Lower lobe of right lung (tissue), 2 donors: ENCODE results near the gene FOLR1. TPM values are rescaled to one million over a fixed set of nuclear protein-coding genes. Genes with fewer than 3 reads are reported as not detected.

Experiments
- ATAC-seq, 2 donors: fragments of 200-7000 bp; cut with Tn5 transposase; one replicate each; pipeline ENCODE4 v1.9.1; 2020 to 2022; ENCODE audit warnings: mild to moderate bottlenecking in 2 of 2, moderate library complexity in 2 of 2
- DNase-seq: peaks from one replicate; pipeline ENCODE4 v3.0.0-alpha.2; 2020
- H3K27ac ChIP-seq: fragments of 200-600 bp; one replicate; pipeline ENCODE4 v1.8.0; 2022
- H3K27me3 ChIP-seq: fragments of 200-600 bp; one replicate; pipeline ENCODE4 v1.8.0; 2022; ENCODE audit warnings: low read depth
- H3K36me3 ChIP-seq: fragments of 200-600 bp; one replicate; pipeline ENCODE4 v1.8.0; 2022; ENCODE audit warnings: mild to moderate bottlenecking
- H3K4me1 ChIP-seq: fragments of 200-600 bp; one replicate; pipeline ENCODE4 v1.8.0; 2022
- H3K4me3 ChIP-seq: fragments of 200-600 bp; one replicate; pipeline ENCODE4 v1.8.0; 2022; ENCODE audit warnings: mild to moderate bottlenecking
- H3K9me3 ChIP-seq: fragments of 200-600 bp; one replicate; pipeline ENCODE4 v1.8.0; 2022
- intact Hi-C: fragments of 100-400 bp; cut with DNase I; formaldehyde crosslinking; loops from one replicate; pipeline ENCODE4 v1.11.0; 2022
- total RNA-seq: library from RNA; stranded (reverse); fragmentation: NEBNext Ultra II Directional; extraction: Animal tissue kit (Norgen Biotek cat#: 25700); gene quantifications from one replicate; pipeline ENCODE4 v1.2.1, GENCODE V29; 2021
- TF ChIP-seq, protein P1 (sequence below): fragments of 200-600 bp; IDR thresholded peaks from one replicate; pipeline ENCODE4 v1.8.0; 2022; ENCODE audit warnings: antibody characterized with exemption, mild to moderate bottlenecking
- donor health status: DM: no; HTN: yes; CAD: no; lungs with severe emphysema.

Gene FOLR1
- total RNA-seq, 1 donor from 2014 or later: 134 TPM

DNA sequence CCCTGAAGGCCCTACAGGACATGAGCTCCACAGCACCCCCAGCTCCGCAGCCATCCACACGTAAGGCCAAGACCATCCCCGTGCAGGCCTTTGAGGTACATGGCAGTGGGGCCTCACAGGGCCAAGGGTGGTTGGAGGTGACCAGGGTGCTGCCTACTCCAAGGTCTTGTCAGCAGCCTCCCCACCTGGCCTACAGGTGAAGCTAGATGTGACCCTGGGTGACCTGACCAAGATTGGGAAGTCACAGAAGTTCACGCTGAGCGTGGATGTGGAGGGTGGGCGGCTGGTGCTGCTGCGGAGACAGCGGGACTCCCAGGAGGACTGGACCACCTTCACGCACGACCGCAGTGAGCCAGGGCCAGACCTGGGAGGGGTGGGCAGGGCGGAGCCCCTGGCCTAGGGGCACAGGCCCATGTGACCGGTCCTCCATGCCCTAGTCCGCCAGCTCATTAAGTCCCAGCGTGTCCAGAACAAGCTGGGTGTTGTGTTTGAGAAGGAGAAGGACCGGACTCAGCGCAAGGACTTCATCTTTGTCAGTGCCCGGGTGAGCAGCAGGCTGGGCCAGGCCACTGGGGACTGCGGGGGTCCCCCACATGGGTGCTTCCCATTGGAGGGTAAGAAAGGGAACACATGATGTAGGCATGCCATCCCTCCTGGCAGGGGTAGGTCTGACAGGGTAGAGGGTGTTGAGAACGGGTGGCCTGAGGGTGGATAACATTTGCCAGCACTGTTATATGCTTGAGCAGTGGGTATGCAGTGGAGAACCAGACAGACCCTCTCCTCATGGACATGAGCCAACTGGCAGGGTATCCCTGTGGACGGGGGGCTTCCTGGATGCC is 38.2 kb downstream of the FOLR1 start:
- intact Hi-C loops: no loop called here
- no peak overlapping the region for H3K4me3 ChIP-seq
- H3K27me3 ChIP-seq: no peaks in the 10 kb centered on the region
- no peaks in the 10 kb centered on the region for H3K9me3 ChIP-seq
- H3K4me1 ChIP-seq: peaks cover 11% of the 10 kb centered on the region
- no peak for DNase-seq
- TF ChIP-seq, protein P1, sequence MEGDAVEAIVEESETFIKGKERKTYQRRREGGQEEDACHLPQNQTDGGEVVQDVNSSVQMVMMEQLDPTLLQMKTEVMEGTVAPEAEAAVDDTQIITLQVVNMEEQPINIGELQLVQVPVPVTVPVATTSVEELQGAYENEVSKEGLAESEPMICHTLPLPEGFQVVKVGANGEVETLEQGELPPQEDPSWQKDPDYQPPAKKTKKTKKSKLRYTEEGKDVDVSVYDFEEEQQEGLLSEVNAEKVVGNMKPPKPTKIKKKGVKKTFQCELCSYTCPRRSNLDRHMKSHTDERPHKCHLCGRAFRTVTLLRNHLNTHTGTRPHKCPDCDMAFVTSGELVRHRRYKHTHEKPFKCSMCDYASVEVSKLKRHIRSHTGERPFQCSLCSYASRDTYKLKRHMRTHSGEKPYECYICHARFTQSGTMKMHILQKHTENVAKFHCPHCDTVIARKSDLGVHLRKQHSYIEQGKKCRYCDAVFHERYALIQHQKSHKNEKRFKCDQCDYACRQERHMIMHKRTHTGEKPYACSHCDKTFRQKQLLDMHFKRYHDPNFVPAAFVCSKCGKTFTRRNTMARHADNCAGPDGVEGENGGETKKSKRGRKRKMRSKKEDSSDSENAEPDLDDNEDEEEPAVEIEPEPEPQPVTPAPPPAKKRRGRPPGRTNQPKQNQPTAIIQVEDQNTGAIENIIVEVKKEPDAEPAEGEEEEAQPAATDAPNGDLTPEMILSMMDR: no peak
- no peak overlapping the region for H3K27ac ChIP-seq
- ATAC-seq: no peak
- H3K36me3 ChIP-seq: peaks cover 84% of the 10 kb centered on the region

DNA sequence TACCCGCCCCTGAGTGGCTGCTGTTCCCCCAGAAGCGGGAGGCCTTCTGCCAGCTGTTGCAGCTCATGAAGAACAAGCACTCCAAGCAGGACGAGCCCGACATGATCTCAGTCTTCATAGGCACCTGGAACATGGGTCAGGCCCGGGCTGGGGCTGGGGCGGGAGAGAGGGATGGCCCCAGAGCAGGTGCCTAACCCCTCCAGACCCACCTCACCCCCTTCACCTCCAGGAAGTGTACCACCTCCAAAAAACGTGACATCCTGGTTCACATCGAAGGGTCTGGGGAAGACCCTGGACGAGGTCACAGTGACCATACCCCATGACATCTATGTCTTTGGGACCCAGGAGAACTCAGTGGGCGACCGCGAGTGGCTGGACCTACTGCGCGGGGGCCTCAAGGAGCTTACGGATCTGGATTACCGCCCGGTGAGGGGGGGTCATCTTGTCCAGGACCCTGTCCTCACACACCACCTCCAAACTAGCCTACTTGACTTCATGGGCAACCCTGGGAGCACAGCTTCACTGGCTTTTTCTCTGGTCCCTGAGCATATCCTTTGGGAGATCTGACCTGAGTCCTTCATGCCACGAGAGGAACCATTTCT is 38.9 kb downstream of the FOLR1 start:
- TF ChIP-seq, protein P1: no peak
- no peak overlapping the region for H3K27ac ChIP-seq
- no peak for ATAC-seq
- peaks cover 4% of the 10 kb centered on the region for H3K4me1 ChIP-seq
- no peak for DNase-seq
- H3K27me3 ChIP-seq: no peaks in the 10 kb centered on the region
- peaks cover 91% of the 10 kb centered on the region for H3K36me3 ChIP-seq
- no peaks in the 10 kb centered on the region for H3K9me3 ChIP-seq
- intact Hi-C loops: no loop called here
- H3K4me3 ChIP-seq: no peak overlapping the region

DNA sequence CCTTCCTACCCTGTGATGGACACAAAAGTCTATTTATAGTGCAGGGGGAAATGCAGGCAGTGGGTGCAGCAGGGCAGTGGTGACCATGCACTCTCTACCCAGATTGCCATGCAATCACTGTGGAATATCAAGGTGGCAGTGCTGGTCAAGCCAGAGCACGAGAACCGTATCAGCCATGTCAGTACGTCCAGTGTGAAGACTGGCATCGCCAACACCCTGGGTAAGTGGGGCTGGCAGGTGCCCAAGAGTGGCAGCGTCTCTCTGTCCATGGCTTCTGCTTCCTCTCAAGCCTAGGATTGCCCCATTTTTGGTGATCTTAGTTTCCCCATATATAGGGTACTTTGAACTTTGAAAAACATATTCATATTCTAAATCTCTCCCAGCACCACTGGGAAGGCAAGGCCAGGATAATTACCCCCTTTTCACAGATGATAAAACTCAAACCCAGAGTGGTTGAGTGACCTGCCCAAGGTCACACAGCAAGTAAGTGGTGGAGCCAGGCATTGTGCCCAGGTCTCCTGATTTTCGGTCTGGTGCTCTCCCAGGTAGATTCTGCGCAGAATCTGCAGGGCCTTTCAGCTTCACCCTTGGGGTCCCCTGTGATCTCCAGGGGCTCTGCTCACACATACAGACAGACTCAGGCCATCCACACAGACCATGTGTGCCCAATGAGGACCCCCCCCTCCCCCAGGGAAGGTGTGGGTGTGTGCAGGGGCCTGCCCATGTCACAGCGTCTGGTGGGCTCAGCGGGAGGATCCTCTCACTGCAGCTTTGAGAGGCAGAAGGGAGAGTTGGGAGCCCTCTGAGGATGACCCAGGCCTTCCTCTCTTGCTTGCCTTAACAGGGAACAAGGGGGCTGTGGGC is 39.7 kb downstream of the FOLR1 start:
- no peaks in the 10 kb centered on the region for H3K9me3 ChIP-seq
- intact Hi-C loops: no loop called here
- ATAC-seq: no peak
- no peaks in the 10 kb centered on the region for H3K4me1 ChIP-seq
- TF ChIP-seq, protein P1: no peak
- H3K4me3 ChIP-seq: no peak overlapping the region
- H3K27me3 ChIP-seq: no peaks in the 10 kb centered on the region
- no peak overlapping the region for H3K27ac ChIP-seq
- peaks cover 99% of the 10 kb centered on the region for H3K36me3 ChIP-seq
- no peak for DNase-seq

DNA sequence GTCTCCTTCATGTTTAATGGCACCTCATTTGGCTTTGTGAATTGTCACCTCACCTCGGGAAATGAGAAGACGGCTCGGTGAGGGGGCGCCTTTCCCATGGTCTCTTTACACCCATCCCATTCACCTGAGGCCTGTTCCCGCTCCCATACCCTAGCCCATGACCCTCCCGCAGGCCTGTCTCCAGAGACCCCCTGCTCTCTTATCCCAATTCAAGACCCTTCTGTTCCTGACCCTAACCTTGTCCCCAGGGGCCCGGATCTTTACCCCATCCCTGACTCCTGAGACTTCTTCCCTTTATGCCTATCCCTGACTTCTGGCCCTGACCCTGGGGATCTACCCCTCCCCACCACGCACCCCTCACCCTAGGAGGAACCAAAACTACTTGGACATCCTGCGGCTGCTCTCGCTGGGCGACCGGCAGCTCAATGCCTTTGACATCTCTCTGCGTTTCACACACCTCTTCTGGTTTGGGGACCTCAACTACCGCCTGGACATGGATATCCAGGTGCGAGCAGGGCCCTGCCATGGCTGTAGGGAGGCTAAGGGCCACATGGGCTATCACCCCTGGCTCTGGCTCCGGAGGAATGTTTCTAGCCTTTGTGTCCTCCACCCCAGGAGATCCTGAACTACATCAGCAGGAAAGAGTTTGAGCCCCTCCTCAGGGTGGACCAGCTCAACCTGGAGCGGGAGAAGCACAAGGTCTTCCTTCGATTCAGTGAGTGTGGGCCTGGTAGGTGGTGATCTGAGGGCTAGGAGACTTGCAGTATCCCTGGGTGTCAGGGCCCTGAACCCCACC is 40.5 kb downstream of the FOLR1 start:
- H3K27me3 ChIP-seq: no peaks in the 10 kb centered on the region
- DNase-seq: no peak
- peaks cover 3% of the 10 kb centered on the region for H3K4me1 ChIP-seq
- no peak overlapping the region for H3K27ac ChIP-seq
- intact Hi-C loops: no loop called here
- TF ChIP-seq, protein P1: no peak
- peaks cover 100% of the 10 kb centered on the region for H3K36me3 ChIP-seq
- no peak for ATAC-seq
- no peak overlapping the region for H3K4me3 ChIP-seq
- H3K9me3 ChIP-seq: no peaks in the 10 kb centered on the region
